HG02938 (cell line): ENCODE results near the gene SAT1.
"Not testable (repeated sequence)": the region's sequence is repeated elsewhere in the genome, so short reads cannot be mapped to it uniquely, and the experiment has no call there.

Experiments
- ATAC-seq: cut with Tn5 transposase; IDR thresholded peaks from one replicate; pipeline ENCODE4 v1.9.1; 2021; ENCODE audit warnings: mild to moderate bottlenecking, moderate library complexity; ENCODE audit not compliant: unreplicated experiment

The SAT1 gene

DNA sequence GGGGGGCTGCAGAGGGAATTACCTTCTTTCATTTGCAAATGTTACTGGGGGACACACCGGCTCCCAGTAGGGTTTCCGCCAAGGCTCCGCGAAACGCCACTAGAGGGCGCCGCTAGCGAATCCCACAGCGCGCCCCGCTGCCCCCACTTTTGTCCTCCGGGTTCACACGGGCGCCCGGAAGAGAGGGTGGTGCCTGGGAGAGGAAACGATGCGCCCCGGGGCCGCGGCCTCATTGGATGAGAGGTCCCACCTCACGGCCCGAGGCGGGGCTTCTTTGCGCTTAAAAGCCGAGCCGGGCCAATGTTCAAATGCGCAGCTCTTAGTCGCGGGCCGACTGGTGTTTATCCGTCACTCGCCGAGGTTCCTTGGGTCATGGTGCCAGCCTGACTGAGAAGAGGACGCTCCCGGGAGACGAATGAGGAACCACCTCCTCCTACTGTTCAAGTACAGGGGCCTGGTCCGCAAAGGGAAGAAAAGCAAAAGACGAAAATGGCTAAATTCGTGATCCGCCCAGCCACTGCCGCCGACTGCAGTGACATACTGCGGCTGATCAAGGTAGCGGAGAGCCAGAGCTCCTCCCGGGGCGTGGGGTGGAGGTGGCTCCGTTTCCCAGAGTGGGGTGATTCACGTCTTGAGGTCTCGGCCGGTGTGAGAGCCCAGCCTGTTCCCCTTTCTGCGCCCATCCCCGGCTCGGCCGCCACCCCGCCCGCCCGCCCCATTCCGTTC, at the start of gene SAT1:
Gene SAT1 (plus strand): TSS at position 311 of the 726 bp plus-strand sequence. CDS start 179 bp downstream, at position 490.
- ATAC-seq = peak; percentile 83

DNA sequence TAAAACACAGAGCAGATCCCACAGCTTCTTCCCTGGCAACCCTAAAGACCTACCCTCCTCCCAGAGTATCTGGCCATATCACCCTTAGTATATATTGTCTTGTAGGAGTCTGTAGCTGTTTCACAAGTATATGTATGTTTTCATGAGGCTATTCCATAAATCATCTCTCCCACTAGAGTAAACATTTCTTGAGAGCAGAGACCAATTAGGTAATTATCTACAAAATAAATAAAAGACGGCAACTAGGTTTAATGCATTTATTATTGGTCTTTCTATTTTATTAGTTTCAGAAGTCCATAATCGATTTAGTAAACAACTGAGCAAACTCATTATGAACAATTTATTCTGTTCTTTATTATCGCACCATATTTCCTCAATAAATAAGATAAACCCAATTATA, 46.9 kb upstream of the SAT1 start:
- ATAC-seq = no peak

DNA sequence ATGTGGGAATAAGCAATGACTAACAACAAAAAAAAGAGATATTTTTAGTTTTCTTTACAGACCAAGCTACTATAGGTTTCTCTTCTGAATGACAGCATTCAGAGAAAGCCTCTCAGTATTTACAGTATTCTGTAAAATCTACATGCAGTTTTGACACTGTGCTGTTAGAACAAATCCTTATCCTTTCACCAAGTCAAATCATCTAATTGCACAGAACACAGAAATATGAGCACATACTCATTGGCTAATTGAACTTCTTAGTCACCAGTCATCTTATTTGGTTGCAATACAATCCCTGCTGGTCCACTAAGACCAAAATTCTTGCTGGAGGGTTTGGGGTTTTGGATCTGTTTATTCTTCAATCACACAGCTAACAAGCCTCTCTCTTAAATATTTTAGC, 45.6 kb upstream of the SAT1 start:
- ATAC-seq = no peak

DNA sequence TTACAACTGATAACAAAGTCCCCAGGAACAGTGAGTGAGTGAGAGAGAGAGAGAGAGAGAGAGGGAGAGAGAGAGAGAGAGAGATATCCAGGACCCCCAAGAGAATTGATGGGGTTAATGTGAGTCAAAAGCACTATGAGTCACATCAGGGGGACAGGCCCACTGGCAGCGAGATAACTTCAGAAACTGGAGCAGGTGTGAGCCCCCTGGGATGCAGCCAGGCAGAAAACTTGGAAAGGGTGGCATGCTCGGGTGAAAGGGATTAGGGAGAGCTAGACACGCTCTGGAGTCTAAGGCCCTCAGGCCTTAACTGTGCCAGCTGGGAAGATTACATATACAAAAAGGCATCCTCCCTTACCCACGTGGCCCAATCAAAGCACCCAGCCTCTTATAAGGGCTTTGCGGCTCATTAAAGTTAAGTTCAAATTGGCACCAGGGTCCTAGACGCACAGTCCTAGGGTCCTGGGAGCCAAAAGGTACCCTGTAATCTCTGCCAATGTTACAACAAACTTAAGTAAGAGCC, 40.7 kb upstream of the SAT1 start:
- no peak for ATAC-seq

DNA sequence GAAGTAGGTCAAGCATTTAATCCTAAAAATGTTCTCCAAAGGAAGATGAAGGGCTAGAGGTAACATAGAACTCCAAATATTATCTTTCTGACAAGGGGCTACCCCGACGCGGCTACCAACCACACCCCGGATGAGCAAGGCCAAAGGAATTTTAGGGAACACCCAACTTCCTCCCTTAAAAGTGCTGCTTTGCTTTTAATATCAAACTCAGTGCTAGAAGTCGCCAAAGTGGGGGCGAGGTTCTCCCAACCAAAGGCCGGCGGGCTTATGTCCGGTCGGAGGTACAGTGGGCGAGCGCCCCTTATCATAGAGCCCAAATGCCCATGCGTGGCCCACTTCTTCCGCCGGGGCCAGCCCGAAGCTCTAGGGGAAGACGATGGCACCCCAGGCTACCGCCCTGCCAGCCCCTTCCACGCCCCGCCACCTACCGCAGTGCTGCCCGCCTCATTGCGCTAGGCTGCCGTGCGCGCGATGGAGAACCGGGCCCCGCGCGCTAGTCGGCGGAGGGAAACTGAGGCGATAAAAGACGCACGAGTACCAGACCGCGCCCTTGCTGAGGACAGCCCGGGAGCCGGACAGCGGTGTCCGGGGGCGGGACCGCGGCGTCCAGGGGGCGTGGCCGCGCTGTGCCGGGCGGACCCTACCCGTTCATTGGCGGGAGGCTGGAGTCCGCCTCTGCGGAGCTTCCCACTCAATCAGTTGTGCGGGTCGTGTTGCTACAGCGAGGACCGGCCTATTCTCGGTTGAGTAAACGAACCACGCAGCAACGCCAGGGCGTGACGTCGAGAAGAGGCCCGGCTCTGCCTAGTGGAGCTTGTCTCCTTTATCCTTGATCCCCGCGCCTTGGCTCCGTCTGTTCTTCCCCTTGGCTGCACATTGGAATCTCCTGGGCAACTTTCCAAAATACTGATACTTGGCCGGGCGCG, 40.0 kb upstream of the SAT1 start, which contains the start of gene ACOT9:
Gene ACOT9 (minus strand): TSS at position 580 of the 926 bp plus-strand sequence. CDS start 132 bp downstream, at position 448.
- peak; percentile 91 for ATAC-seq

DNA sequence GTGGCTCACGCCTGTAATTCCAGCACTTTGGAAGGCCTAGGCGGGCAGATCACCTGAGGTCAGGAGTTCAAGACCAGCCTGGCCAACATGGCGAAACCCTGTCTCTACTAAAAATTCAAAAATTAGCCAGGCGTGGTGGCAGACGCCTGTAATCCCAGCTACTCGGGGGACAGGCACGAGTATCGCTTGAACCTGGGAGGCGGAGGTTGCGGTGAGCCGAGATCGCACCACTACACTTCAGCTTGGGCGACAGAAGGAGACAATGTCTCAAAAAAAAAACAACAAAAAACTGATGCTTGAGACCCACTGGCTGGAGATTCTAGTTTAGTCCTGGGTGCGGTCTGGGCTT, 39.4 kb upstream of the SAT1 start:
- ATAC-seq = not testable (repeated sequence)

DNA sequence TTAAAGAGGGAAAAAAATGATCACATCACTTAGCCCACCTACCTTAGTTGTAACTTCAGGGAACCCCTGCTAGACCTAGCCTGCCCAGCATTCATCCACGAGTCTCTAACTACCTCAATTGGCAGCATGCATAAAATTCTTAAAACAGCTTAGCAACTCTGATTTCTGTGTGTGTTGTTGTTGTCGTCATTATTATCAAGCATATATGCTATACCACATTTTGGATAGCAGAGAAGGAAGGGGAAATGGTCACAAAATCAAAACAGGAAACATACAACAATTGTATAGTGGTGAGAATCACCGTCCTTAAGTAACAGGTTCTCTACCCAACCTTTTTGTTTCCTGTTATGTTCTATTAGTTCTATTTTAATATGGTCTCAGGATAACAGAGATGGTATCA, 37.2 kb upstream of the SAT1 start:
- no peak for ATAC-seq

DNA sequence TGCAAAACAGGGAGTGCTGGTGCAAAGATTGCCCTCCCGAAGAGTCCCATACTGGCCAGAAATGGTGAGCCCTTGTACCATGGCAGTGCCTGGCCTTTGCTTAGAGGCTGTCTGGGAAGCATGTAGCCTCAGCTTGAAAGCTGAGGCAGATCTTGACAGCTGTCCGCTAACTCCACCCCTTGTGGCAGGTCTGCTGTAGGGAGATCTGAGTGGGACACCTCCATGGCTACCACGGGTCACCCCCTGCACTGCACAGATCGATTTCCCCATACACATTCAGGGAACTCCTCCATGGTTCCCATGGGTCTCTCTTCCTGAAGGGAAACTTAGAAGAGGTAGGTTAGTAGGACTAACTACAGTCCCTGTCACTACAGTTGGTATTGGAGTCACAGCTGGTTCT, 33.8 kb upstream of the SAT1 start:
- no peak for ATAC-seq

DNA sequence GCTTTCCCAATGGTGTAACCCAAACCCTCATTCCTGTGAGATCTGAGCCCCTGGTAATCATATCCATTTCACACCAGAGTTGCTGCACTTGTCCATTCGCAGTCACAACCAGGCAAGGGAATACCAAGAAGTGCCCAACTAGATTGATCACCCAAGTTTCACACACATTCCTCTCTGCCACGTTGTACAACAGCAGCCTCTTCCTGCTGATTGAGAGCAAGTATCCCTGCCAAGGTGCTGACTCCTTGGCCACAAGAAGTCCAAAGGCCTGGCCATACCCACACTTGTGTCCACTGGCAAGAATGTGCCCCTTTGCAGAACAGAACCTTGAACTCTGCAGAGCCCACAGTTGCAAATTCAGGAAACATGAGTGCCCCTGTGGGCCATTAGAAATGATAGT, 33.4 kb upstream of the SAT1 start:
- ATAC-seq = no peak

DNA sequence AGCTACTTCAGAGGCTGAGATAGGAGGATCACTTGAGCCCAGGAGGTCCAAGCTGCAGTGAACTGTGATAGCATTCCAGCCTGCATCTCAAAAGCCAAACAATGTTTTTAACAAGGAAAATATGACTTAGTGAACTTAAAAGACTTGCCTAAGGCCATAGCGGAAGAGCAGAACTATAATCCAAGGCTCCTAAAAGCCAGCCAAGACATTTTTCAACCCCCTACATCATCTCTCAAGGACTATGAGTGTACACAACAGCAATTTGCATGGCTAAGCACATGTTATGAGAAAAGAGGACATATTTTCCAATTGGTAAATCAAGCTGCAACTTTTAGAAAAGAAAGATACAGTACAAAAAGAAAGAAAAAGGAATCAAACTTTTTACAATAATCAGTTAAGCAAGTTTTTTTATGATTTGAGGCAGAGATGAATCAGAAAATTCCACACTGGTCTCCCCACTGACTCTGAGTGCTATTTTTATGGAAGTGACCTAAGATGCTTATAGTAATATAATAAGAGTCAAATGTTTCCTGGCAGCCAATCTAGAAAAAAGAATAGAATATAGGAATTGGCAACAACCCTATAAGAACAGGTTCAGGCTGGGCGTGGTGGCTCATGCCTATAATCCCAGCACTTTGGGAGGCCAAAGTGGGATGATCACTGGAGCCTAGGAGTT, 30.1 kb upstream of the SAT1 start:
- no peak for ATAC-seq

DNA sequence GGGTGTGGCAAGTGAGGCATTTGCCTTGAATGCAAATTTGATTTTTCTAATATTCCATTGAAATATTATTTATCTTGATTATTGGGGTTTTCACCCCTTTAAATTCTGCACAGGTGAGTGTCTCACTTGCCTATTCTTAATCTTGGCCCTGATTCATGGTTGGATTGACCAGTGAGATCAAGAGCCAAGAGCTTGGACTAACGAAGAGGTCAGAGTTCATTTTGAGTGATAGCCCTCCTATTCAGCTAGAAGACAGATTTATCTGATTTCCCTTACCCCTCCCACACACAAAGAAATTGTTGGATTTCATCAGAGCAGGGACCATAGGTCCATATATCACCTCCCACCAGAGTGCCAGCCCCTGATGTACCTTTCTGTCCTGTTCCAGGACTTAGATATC, 28.3 kb upstream of the SAT1 start:
- no peak for ATAC-seq

DNA sequence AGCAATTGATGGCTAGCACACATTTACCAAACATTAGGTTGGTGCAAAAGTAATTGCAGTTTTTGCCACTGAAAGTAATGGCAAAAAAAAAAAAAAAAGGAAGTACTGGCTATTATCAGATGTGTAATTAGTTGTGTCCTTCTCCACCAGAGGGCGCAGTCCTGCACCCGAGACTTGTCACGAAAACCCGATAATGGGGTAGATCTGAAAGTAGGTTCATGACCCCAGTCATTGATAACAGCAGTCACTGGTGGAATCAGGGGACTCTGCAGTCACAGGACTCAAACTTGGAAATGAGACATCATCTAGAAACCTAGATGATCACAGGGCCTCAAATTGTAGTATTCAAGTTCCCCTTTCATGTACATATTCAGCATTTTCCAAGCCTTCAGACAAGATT, 26.8 kb upstream of the SAT1 start:
- ATAC-seq = peak; percentile 71

DNA sequence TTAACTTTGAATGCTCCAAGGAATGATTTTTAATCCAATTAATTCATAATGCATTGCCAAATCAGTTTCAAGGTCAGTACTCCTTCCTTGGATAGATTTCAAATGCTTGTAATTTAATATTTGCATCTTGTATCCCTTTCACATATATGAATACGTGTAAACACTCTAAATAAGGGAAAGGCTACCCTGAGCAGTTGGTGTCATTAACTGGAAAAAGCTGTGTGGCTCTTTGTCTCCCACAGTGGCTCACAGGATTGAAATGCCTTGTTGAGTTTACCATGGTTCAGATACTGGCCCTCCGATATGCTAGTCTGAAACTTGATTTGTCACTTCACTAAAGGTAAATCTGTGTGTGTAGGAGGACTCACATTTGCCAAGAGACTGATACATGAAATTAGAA, 23.2 kb upstream of the SAT1 start:
- no peak for ATAC-seq

DNA sequence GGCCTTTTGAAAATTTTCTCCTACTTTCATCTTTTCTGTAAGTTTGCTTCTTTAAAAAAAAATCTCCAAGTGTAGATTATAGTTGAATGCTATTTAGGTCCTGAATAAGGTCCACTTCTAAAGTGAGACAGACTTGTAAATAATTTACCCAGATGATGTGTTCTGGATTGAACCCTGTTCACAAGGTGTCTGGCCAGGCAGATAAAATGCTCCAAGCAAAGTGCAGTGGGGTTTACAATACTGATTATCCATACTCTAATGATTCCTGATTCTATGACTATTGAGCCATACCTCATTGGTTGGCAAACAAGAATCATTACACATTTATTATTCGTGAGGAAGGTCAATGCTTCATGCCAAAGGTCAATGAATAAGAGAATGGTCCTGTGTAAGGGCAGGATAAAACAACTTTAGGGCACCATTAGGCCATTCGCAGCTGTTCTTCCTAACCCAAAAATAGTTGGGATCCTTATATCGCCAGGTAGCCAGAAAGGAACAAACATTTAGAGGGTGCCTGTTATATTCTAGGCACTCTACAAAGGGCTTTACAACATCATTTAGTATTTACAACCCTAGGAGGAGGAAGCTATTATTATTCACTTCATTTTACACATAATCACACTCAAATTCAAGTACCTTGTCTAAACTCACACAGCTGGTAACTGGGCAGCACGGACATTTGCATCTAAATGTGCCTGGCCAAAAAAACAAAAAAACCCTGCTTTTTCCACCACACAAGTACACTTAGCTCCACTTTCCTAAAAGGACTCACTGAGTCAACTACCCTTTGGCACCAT, 18.6 kb upstream of the SAT1 start:
- ATAC-seq = no peak

DNA sequence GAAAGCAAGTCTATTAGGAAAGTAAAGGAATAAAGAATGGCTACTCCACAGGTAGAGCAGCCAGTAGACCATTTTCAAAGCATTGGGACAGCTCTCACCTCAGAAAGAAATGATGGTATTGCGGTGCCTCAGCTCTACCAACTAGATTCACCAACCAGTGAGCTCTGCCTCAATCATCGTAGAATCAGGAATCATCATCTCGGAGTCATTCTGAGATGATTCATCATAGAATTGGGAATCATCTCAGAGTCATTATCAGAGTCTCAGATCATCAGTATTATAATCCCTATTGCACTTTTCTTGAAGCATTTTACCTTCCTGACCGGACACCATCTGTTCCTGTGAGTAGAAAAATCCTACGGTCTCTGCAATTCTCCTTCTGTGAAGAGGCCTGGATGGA, 17.5 kb upstream of the SAT1 start:
- ATAC-seq = no peak

DNA sequence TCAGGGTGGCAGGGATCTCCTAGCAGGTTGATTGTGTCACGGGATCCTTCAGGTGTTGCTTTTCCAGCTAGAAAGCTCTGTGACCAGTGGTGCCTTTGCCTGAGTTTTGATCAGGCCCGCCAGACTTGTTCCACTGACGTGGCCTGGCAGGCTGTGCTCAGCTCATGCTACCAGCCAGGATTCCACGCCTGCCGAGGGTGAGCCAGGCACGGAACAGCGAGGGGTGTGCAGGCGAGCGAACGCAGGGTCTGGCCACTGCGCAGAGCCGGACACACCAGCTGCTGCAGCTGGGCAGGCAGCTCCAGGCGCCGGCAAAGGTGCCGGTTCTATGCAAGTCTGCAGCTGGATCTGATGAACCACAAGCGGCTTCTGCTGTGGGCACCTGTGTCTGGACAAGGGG, 17.1 kb upstream of the SAT1 start:
- ATAC-seq = no peak

DNA sequence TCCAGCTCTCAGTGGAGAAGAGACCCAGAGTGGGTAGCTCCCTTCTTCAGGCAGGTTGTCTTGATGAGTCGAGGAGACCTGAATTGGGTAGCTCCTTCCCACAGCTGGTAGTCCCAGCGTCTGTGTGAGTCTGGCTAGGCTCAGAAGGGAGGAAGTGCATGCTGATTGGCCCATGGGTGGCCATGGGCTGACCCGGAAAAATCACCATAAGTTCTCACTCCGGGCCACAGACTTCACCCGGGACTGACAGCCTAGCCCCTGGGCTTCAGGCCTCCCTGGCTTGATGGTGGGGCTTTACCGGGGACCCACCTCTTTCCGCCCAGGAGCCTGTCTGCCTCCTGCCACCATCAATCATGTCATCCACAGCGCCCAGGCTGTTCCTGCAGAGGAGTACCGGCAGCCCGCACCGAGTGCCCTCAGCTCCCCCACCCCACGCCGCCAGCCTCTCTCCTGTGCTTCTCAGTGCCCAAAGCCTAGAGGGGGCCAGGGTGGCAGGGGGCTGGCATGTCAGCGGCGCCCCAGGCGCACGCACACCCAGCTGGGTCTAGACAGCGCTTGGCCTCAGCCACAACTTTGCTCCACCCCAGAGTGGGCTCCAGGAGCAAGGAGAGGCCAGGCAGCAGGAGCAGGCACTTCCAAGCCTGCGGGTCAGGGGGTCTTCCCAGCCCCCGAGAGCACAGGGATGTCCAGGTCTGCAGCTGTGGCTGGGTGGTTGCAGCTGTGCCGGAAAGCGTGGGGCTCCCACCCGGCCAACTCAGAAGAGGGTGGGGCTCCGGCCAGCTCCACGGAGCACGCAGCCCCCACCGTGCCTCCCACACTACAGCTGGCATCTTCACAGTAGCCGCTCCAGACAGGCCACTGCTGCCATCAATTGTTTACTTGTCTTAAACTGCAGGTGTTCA, 16.1 kb upstream of the SAT1 start:
- ATAC-seq = no peak

DNA sequence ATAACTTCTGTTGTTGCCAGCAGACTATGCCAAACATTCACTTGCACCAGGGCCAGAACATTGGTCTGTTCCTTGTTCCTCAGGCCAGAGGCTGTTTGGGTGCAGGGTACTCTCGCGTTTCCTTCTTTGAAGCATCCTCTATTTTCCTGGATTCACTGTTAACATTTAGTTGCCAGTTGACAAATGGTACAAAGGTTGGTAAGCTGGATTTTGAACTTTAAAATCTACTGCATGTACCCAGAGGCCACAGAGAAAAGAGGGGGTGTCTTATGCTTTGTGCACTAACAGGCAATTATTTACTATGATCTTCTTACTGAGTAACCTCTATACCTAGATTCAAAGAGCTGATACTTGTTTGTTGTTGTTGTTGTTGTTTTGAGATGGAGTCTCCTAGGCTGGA, 12.8 kb upstream of the SAT1 start:
- ATAC-seq = no peak

DNA sequence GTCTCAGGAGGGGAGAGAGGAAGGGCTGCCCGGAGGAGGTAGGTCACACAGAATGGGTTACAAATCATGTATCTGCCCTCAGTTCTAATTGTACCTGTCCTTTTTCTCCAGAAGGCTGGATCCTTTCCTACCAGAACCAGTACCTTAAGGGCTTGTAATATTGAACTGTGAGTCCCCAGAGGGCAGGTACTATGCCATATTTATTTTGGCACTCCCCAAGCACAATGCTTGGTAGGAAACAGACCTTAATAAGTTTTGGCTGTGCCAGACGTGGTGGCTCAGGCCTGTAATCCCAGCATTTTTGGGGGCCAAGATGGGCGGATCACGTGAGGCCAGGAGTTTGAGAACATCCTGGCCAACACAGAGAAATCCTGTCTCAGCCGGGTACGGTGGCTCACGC, 11.9 kb upstream of the SAT1 start:
- ATAC-seq = not testable (repeated sequence)
